ENCODE results near the gene P2RX2. TPM values are rescaled to one million over a fixed set of nuclear protein-coding genes. Genes with fewer than 3 reads are reported as not detected.

The P2RX2 gene
- total RNA-seq, 1 donor from 2014 or later, result not detected

DNA sequence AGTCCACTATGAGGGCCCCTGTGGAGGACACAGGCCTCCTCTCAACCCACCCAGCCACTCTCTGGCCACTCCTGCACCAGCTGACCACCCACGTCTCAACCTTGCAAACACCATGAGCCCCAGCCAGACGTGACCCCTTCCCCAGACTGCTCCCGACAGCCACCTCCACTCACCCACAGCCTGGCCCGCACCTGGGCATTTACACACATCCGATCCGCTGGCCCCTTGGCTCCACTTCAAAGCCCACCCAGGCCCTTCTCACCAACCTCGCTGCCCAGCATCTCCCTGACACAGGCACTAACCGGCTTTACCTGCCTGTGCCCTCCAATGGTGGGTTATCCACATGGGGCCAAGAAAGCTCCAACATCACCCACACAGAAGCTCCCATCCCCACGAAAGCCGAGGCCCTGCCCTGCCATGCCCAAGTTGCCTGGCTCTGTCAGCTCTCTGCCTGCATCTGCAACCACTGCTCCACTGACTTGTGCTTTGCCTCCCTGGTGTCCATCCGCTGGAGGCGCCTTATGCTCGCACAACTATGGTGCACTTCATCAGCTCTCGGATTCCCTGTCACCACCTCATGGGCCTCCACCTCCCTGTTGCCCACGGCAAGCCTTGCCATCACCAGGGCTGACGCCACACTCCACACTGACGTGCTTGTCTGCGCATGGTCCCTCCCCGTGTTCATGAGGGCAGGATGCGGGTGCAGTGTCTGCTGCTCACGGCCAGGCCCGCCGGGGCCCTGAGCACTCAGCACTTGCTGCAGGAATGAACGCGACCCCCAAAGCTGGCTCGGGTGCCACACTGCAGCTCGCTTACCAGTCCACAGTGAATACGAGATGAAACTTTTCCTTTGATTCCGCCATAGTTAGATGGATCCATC, 16.7 kb downstream of the P2RX2 start:
- intact Hi-C loops (cut with micrococcal nuclease), result no loop called here

DNA sequence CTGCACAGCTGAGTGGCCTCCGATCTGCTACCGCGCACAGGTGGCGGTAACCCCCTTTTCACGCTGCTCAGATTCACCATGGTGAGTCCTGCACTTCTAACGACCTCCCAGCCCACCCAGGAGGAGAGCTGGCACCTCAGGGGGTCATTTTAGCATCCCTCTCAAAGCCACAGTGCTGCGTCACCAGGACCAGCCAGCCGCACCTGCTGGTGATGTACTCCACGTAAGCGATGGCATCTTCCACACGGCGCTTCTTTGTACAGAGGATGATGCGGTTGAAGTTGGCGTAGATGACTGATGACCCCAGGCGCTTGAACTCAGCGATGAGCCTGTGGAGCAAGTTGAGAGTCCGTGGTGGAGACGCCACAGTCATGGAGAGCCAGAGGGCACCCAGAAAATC, 19.2 kb downstream of the P2RX2 start:
- intact Hi-C loops (cut with micrococcal nuclease), result no loop called here

DNA sequence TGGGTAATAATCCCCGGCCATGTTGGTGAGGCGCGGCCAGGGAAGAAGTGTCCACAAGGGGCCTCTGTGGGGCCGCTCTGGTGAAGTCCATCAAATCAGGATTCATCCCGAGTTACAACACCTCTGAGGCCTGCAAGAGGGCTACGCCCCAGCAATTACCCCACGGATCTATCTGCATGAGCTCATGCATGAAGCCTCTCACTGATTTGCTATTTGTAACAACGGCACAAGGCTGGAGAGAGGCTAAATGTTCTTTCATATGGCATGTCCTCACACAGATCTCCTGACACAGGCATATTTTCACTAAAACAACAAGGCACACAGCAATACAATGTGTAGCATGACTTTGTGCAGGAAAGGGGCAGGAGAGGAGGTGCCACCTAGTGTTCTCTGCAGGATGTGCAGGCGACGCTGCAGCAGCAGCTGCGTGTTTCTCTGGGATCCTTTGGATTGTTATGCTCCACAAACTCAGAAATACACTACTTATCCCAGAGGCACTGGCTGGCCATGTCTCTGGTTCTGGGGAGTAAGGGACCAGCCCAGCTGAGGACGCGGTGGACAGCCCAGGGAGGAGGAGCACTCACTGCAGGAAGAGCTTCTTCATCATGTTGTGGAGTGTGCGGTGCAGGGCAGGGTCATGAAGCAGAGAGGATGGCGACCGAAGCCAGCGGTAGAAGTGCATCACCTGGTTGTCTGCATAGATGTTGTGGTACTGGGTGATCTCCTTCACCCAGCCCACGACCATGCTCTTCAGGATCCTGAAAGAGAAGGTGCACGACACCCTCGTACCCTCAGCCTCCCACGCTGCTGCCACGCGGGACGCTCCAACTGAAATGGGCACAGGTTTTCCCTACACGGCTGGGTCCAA, 20.2 kb downstream of the P2RX2 start:
- intact Hi-C loops (cut with micrococcal nuclease), result no loop called here

DNA sequence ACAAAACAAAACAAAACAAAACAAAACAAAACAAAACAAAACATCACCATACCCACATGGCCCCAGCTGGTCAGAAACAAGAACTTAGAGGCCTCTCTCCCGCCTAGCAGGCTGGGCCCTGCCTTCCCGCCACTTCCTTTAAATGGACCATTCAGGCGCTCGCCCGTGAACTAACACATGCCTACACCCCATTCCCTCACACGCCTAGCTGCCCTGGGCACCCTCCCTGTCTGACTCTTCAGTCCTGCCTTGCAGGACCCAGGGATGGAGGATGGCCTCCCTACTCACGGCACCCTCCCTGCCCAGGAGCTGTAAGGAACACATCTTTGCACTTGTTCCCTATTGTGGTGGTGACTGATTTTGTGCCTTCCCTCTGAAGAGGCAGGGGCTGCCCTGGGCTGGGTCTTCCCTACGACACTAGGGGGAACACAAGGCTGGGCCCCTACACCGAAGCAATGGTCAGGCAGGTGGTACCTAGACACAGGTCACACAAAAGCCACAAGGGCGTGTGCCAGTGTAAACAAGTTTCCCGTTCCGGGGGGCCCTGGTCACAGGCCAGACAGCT, 21.5 kb downstream of the P2RX2 start:
- intact Hi-C loops (cut with micrococcal nuclease), result no loop called here

DNA sequence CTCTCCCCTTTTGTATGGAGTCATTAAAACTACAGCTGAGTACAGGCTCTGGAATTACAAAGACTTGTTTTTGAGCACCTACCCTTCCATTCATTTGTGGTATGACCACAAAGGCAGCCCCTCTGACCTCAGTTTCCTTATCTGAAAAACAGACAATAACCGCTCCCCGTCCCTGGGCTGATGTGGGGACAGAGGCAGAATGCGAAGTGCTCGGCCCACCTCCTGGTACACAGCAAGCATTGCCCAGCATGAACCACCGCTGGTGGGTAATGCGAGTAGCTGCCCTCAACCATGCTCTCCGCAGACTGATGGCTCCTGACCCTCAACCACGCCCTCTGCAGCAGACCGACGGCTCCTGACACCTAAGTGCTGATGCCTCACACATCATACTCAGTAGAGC, 22.4 kb downstream of the P2RX2 start:
- intact Hi-C loops (cut with micrococcal nuclease), result no loop called here

DNA sequence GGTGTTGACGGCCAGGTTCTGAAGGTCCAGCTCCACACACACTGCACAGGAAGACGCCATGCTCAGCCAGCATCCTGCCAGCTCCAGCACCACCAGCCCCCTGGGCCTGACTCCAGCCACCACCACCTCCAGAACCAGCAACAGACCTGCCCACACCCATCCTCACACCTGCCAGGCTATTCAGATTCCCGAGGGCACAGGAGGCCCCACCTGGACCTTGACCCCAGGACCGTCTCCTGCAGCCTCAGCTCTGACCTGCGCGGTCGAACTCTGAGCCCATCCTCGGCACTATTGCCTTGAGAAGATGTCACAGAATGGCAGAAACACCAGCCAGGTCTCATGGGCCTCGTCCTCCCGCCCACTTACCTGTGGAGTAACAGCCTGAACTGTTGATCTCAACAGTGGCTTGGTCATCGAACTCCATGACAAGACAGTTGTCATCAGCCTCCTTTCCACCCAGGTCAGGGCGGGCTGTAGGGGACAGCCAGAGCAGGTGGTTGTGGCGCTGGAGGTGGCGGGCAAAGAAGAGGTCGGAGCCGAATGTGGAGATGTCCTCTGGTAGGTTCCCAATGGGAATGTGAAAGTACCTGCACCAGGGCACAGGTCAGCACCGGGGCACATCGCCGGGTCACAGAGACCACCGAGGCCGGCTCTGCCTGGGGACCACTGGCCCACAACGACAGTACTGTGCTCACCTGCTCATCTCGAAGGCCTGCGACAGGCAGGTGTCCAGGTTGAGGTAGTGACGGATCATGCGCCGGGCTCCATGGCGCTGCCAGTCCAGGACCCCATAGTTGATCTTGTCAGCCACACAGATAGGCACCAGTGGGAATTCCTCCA, 23.5 kb downstream of the P2RX2 start:
- intact Hi-C loops (cut with micrococcal nuclease), result no loop called here

DNA sequence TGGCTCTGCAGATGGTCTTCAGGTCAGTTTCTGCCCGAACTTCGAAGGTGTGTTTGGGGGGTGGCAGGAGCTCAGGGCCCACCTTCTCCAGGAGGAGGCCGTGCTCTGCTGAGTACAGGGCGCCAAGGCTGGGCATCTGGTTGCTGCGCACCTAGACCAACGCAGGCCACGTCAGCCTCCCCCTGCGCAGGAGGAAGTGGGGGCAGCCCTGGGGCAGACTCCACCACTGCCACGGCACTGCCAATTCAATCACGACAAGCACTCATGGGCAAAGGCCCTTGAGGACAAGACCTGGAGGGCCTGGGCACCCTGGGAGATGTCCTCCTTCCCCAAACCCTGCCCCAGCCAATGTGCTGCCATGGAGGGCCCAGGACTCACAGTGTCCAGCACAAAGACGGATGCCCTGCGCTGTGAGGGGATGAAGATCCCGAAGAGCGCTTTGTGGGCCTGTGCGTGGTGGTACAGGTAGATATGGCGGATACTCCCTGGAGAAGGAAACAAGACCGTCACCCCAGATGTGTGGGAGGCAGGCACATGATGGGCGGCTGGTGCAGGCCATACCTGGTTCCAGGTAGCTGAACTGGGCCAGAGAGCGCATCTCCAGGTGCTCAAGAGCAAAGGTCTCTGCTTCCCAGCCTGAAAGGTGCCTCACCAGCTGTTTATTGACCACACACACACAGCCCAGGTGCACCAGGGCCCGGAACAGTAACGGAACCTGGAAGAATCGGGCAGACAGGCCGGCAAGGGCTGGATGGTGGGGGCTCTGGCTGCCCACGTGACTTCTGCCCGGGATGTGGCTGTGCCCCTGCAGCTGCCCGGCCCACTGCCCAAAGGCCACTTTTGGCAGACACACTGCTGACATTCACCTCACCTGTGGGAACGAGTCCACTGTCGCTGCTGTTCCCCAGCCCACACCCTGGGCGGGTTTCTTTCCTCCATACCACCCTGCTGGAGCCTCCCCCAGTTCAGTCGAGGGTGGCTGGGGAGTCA, 24.6 kb downstream of the P2RX2 start:
- intact Hi-C loops (cut with micrococcal nuclease), result no loop called here

DNA sequence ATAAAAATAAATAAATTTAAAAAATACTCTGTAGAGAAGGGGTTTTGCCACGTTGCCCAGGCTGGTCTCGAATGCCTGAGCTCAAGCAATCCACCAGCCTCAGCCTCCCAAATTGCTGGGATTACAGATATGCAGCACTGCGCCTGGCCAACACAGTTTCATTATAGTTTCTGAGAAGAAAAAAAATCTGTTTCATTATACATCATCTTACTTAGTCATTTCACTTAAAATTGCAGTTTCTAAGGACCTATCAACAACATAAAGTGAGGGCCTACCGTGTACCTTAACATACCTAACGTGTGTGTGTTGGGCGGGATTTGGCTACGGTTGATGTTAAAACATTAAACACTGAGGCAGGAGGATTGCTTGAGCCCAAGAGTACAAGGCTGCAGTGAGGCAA, 28.3 kb downstream of the P2RX2 start:
- intact Hi-C loops (cut with micrococcal nuclease), result no loop called here

DNA sequence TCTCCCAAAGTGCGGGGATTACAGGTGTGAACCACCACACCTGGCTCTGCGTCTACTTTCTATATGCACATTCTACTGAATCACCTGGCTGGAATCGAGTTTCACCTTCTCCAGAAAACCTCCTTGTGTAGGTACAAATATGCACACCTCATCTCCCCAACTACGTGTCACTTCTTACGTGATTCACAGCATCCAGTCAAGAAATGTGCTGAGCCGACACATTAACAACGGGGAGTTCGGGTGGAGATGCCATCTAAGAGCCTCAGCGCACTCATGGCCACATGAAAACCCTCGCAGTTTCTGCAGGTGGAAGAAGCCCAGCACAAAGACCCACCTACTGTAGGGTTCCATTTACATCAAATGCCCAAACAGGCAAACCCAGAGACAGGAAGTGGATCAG, 29.3 kb downstream of the P2RX2 start:
- intact Hi-C loops (cut with micrococcal nuclease), result no loop called here

DNA sequence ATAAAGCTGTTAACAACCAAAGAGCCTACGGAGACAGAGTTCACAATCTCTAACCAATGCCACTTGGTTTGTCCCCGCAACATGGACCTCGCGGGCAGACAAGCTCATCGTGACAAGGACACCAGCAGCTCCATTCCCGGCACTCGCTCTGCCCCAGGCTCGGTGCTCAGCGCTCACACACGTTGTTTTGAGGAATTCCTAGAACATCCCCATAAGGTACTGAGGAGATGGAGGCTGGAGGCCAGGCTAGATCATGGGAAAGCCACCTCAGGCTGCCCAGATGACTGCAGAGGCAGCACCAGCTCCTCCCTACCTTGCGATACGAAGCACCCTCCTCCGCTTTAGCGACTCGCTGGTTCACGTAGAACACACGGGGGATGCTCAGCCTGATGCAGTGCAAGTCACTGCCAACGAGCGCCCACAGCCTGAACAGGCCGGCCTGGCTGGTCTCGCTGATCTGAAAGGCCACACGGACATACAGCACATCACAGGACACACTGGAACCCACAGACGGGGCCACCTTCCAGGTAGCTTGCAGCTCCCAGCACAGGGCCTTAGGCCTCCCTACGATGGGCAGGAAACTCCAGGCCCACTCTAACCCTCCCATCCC, 30.1 kb downstream of the P2RX2 start:
- intact Hi-C loops (cut with micrococcal nuclease), result no loop called here

DNA sequence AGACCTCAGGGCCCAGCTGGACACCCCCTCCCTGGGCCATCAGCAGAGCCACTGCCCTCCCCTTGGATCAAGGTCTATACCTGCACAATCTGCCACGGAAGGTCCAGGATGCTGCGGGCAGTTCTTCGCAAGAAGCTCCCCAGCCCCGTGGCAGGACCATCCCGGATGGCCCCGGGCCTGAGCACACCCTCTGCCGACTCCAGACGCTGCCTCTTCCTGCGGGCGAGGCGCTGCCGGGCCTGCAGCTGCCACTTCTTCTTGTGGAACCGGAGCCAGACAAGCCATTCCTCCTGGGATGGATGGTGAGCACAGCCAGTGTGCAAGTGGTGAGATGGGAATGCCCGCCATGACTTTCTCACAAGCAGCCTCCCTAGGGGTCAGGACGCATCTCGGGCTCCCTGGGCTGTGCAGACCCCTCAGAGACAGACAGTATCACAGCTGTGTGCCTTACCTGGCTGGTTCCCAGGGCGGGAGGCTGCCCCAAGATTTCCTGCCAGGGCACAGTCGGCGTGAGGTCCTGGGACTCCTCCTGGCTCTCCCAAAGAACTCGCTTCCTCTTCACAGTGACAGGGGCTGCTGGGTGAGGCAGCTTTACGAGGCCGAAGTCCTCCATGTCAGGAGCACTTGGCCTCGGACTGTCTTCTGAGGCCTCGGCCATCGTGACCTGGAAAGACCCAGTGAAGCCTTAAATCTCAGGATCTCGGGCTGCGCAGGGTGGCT, 30.8 kb downstream of the P2RX2 start:
- intact Hi-C loops (cut with micrococcal nuclease), result no loop called here

DNA sequence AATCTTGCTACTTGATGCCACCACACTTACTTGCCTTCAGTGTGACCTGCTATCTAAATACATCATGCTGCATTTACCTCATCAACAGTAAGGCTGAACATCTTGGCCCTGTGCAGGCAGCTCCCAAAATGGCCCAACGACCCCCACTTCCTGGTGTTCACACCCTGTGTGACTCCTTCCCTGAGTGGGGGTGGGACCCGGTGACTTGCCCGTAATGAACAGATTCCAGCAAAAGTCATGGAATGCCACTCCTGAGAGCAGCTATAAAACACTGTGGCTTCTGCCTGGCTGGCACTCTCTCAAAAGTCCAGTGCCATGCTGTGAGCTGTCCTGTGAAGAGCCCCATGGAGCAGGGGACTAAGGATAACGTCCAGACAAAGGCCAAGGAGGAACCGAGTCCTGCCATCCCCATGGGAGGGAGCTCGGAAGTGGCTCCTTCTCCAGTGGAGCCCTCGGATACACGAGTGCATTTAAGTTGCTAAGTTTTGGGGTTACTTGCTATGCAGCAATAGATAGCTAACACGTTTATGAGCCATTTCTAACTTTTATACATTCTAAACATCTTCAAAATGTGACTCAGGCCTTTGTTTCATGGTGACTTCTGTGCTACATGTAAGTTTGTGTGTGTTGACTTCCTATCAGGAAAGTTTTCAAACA, 33.0 kb downstream of the P2RX2 start:
- intact Hi-C loops (cut with micrococcal nuclease), result no loop called here

DNA sequence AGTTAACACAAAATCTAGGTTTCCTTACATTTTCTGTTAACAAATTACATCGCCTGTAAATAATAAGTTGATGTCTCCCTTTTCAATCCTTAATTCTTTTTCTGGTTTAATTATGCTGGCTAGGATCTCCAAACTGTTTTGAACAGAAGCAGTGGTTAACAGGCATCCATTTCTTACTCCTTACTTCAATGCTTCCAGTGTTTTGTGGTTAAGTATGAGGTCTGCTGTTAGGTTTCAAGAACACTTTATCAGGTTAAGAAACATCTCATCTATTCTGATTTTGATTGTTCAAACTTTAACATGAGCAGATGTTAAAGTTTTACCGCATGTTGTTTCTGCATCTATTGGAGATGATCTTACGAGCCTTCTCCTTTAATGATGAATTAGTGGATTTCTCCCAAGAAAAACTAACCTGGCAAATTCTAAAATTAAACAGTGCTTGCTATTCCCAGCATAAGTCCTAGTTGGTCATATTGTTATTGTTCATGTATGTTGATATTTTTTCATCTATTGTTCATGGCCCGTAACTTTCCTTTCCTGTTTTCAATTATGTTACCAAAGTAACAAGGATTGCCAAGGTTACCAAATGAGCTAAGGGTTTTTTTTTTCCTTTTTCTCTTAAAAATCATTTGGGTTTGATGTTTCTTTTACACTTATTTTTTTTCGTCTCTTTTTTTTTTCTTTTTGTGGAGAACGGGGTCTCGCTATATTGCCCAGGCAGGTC, 35.2 kb downstream of the P2RX2 start:
- intact Hi-C loops (cut with micrococcal nuclease), result no loop called here

DNA sequence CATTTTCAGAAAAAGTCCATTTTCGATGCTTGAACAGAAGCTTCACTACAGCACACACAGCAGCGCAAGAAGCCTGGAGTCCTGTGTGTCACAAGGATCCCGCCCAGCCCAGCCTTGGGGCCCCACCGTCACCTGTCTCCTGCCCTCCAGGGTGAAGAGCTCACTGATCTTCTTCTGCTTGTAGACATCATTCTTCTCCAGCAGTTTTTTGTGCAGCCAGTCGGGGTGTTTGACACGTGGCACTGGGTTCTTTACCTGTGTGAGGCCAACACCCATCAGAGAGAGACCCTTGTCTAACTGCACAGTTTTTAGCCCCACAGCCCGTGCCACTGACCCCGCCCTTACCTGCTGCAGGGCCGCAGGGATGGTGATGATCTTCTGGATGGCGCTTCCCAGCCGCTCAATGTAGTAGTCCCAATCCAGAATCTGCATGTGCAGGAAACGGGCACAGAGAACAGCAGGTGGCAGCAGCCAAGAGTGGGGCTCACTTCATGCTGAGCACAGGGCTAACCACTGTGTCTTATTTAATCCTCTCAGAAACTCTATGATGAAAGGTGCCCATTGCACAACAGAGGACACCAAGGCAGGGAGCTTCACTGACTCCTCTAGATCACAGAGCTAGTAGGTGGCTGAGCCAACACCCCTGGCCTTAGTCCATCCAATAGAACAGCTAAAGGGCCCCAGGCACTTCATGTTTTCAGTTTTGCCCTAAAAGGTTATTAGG, 38.6 kb downstream of the P2RX2 start:
- intact Hi-C loops (cut with micrococcal nuclease), result no loop called here

DNA sequence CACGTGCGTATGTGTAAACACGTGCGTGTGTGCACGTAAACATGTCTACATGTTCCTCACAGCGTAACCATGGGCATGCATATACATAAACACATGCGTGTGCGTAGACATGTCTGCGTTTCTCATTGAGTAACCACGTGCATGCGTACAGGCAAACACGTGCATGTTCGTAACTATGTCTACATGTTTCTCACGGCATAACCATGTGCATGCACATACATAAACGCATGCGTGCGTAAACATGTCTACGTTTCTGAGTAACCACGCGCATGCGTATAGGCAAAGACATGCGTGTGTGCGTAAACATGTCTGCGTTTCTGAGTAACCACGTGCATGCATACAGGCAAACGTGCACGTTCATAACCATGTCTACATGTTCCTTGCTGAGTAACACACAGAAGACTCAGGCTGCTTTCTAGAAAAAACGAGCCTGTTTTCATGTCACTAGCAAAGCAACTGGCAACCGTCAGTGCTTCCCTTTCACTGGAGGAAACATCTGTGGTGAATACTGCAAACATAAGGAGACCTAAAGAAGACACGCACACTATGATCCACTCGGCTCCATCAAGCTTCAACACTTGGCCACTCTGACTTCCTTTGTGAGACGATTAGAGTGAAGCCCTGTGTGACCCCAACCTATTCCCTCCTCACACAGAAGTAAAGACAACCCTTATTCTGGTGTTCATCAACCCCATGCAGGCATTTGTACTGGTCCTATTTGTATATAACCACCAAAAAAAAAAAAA, 39.7 kb downstream of the P2RX2 start:
- intact Hi-C loops (cut with micrococcal nuclease), result no loop called here

DNA sequence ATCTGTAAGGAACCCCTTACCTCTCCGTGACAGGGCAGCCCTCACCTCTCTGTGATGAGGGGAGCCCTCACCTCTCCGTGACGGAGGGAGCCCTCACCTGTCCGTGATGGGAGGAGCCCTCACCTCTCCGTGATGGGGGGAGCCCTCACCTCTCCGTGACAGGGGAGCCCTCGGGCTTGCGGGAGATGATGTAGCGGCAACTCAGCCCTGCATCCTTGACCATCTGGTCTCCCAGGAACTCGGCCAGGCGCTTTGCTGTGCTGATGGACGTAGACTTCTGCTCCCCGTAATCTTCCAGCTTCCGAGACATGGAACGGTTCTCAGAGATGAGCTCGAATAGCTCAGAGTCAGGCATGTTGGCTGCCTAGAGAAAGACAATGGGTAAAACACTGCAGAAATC, 40.6 kb downstream of the P2RX2 start:
- intact Hi-C loops (cut with micrococcal nuclease), result no loop called here
